ENCODE measurements around the gene IQSEC1. TPM values are rescaled to one million over a fixed set of nuclear protein-coding genes. Genes with fewer than 3 reads are reported as not detected.

Gene IQSEC1
- total and polyA plus RNA-seq, 2 donors, result 9.4 to 21.9 TPM

GRCh38 chr3:13088028-13089006, 15.1 kb upstream of the IQSEC1 start:
- Histone ChIP-seq H3K4me3 (ENCODE audit: low read length in 2 of 2) (no peak overlapping the region), H3K4me1 (ENCODE audit: control insufficient read depth in 2 of 2, insufficient read depth in 2 of 2, low read length in 2 of 2) (peaks cover 5 to 23% of the 10 kb centered on the region in 2 donors), H3K27me3 (ENCODE audit: control insufficient read depth in 2 of 2, insufficient read depth in 1 of 2, low read length in 1 of 2) (no peaks in the 10 kb centered on the region), H3K36me3 (ENCODE audit: control insufficient read depth in 2 of 2, insufficient read depth in 2 of 2, low read length in 1 of 2) (no peaks in the 10 kb centered on the region), H3K27ac (ENCODE audit: low read depth in 1 of 2, low read length in 1 of 2) (no peak overlapping the region), H3K9me3 (ENCODE audit: control insufficient read depth in 2 of 2, insufficient read depth in 1 of 2, low read length in 1 of 2) (peaks cover 0 to 1% of the 10 kb centered on the region in 2 donors)
- DNase-seq (ENCODE audit: low read depth in 6 of 9, low spot score in 9 of 9), result no peak
- WGBS, result 82% methylated on average over 14 of the region's 14 CpGs

- WGBS, result 53% methylated on average over 11 of the region's 11 CpGs
Observed at GRCh38 chr3:13087320-13087990, 14.2 kb upstream of the IQSEC1 start.

DNA sequence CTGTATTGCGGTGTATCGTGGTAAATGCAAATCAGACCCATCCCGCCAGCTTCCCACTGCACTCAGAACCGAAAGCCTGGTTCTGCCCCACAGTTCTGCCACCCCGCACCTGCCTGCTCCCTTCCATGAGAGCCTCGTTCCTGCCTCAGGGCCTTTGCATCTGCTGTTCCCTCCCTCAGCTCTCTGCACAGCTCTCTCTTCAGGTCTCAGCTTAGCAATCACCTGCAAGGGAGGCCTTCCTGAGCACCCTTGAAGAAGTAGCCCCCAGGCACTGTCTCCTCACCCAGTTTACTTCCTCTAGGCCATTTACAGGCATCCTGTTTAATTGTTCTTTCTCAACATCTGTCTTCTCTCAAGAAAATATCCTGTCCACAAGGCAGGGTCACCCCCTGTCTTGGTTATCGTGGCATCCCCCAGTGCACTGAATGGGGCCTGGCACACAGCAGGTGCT, 13.3 kb upstream of the IQSEC1 start:
- Histone ChIP-seq H3K9me3 (ENCODE audit: control insufficient read depth in 2 of 2, insufficient read depth in 1 of 2, low read length in 1 of 2) (peaks cover 0 to 1% of the 10 kb centered on the region in 2 donors), H3K36me3 (ENCODE audit: control insufficient read depth in 2 of 2, insufficient read depth in 2 of 2, low read length in 1 of 2) (no peaks in the 10 kb centered on the region), H3K27me3 (ENCODE audit: control insufficient read depth in 2 of 2, insufficient read depth in 1 of 2, low read length in 1 of 2) (no peaks in the 10 kb centered on the region), H3K4me3 (ENCODE audit: low read length in 2 of 2) (no peak overlapping the region), H3K4me1 (ENCODE audit: control insufficient read depth in 2 of 2, insufficient read depth in 2 of 2, low read length in 2 of 2) (peaks cover 5 to 23% of the 10 kb centered on the region in 2 donors), H3K27ac (ENCODE audit: low read depth in 1 of 2, low read length in 1 of 2) (no peak overlapping the region)
- WGBS, result 84% methylated on average over 7 of the region's 7 CpGs
- no peak for DNase-seq (ENCODE audit: low read depth in 6 of 9, low spot score in 9 of 9)

More at GRCh38 chr3:13087320-13087990, 14.2 kb upstream of the IQSEC1 start:
- H3K9me3 ChIP-seq (ENCODE audit: control insufficient read depth in 2 of 2, insufficient read depth in 1 of 2, low read length in 1 of 2), result peaks cover 0 to 1% of the 10 kb centered on the region in 2 donors
- no peak for DNase-seq (ENCODE audit: low read depth in 6 of 9, low spot score in 9 of 9)
- no peaks in the 10 kb centered on the region for H3K27me3 ChIP-seq (ENCODE audit: control insufficient read depth in 2 of 2, insufficient read depth in 1 of 2, low read length in 1 of 2)
- no peak overlapping the region for H3K4me3 ChIP-seq (ENCODE audit: low read length in 2 of 2)
- H3K36me3 ChIP-seq (ENCODE audit: control insufficient read depth in 2 of 2, insufficient read depth in 2 of 2, low read length in 1 of 2), result no peaks in the 10 kb centered on the region
- peaks cover 5 to 28% of the 10 kb centered on the region in 2 donors for H3K4me1 ChIP-seq (ENCODE audit: control insufficient read depth in 2 of 2, insufficient read depth in 2 of 2, low read length in 2 of 2)
- no peak overlapping the region for H3K27ac ChIP-seq (ENCODE audit: low read depth in 1 of 2, low read length in 1 of 2)

DNA sequence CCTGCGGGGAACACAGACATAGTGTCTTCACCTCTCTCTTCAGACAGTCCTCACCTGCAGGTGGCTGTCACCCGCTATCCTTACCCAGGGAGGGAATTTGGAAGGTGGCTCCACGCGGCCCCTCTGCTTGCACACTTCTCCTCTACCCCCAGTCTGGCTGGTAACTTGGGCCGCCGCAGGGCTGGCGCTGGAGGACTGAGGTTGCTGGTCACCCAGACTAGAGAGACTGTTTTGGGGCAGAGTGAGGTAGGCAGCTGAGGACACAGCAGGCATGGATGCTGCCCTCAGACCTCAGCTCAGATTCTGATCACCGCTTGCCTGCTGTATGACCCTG, 12.6 kb upstream of the IQSEC1 start:
- H3K27me3 ChIP-seq (ENCODE audit: control insufficient read depth in 2 of 2, insufficient read depth in 1 of 2, low read length in 1 of 2), result no peaks in the 10 kb centered on the region
- peaks cover 5 to 23% of the 10 kb centered on the region in 2 donors for H3K4me1 ChIP-seq (ENCODE audit: control insufficient read depth in 2 of 2, insufficient read depth in 2 of 2, low read length in 2 of 2)
- no peak overlapping the region for H3K4me3 ChIP-seq (ENCODE audit: low read length in 2 of 2)
- H3K9me3 ChIP-seq (ENCODE audit: control insufficient read depth in 2 of 2, insufficient read depth in 1 of 2, low read length in 1 of 2), result peaks cover 0 to 1% of the 10 kb centered on the region in 2 donors
- H3K27ac ChIP-seq (ENCODE audit: low read depth in 1 of 2, low read length in 1 of 2), result no peak overlapping the region
- DNase-seq (ENCODE audit: low read depth in 6 of 9, low spot score in 9 of 9), result no peak
- no peaks in the 10 kb centered on the region for H3K36me3 ChIP-seq (ENCODE audit: control insufficient read depth in 2 of 2, insufficient read depth in 2 of 2, low read length in 1 of 2)
- 96% methylated on average over 8 of the region's 8 CpGs for WGBS

DNA sequence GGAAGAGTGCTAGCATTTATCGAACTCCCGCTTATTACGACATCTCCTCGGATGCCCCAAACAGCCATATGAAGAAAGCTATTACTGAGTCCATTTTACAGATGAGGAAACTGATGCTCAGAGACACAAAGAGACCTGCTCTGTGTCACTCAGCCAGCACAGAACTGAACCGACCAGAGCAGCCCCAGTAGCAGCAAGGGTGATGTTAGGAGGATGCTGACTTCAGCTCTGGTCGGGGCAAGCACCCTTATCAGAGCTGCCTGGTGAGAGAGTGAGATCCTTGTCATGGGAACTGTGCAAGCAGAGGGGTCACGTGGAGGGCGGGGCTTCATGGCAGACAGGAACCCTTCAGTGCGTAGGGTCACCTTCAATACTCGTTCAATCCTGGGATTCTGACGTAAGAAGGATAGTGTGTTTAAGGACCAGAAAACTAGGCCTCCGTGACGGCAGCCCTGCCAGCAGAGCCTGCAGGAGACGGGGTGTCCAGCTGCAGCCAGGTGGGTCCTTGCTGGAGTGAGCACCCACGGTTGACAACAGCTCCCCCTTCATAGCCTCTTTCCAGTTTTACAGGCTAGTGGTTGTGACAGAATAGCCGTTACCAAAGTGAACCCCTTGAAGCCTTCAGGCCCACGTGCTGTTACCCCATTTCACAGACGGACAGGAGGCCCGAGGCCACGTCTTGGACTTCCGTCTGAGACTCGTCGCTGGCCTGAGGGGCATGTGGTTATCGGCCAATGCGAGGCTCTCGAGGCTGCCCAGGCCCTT, 12.0 kb upstream of the IQSEC1 start:
- H3K27ac ChIP-seq (ENCODE audit: low read depth in 1 of 2, low read length in 1 of 2), result no peak overlapping the region
- no peaks in the 10 kb centered on the region for H3K27me3 ChIP-seq (ENCODE audit: control insufficient read depth in 2 of 2, insufficient read depth in 1 of 2, low read length in 1 of 2)
- DNase-seq (ENCODE audit: low read depth in 6 of 9, low spot score in 9 of 9), result no peak
- no peak overlapping the region for H3K4me3 ChIP-seq (ENCODE audit: low read length in 2 of 2)
- peaks cover 5 to 26% of the 10 kb centered on the region in 2 donors for H3K4me1 ChIP-seq (ENCODE audit: control insufficient read depth in 2 of 2, insufficient read depth in 2 of 2, low read length in 2 of 2)
- H3K36me3 ChIP-seq (ENCODE audit: control insufficient read depth in 2 of 2, insufficient read depth in 2 of 2, low read length in 1 of 2), result no peaks in the 10 kb centered on the region
- 96% methylated on average over 26 of the region's 26 CpGs for WGBS
- peaks cover 0 to under 1% of the 10 kb centered on the region in 2 donors for H3K9me3 ChIP-seq (ENCODE audit: control insufficient read depth in 2 of 2, insufficient read depth in 1 of 2, low read length in 1 of 2)

GRCh38 chr3:13083898-13084297, 10.7 kb upstream of the IQSEC1 start:
- H3K27me3 ChIP-seq (ENCODE audit: control insufficient read depth in 2 of 2, insufficient read depth in 1 of 2, low read length in 1 of 2), result no peaks in the 10 kb centered on the region
- H3K9me3 ChIP-seq (ENCODE audit: control insufficient read depth in 2 of 2, insufficient read depth in 1 of 2, low read length in 1 of 2), result peaks cover 0 to 4% of the 10 kb centered on the region in 2 donors
- no peak overlapping the region for H3K27ac ChIP-seq (ENCODE audit: low read depth in 1 of 2, low read length in 1 of 2)
- H3K36me3 ChIP-seq (ENCODE audit: control insufficient read depth in 2 of 2, insufficient read depth in 2 of 2, low read length in 1 of 2), result no peaks in the 10 kb centered on the region
- H3K4me1 ChIP-seq (ENCODE audit: control insufficient read depth in 2 of 2, insufficient read depth in 2 of 2, low read length in 2 of 2), result peaks cover 5 to 36% of the 10 kb centered on the region in 2 donors
- 73% methylated on average over 8 of the region's 8 CpGs for WGBS
- DNase-seq (ENCODE audit: low read depth in 6 of 9, low spot score in 9 of 9), result no peak
- H3K4me3 ChIP-seq (ENCODE audit: low read length in 2 of 2), result no peak overlapping the region

DNA sequence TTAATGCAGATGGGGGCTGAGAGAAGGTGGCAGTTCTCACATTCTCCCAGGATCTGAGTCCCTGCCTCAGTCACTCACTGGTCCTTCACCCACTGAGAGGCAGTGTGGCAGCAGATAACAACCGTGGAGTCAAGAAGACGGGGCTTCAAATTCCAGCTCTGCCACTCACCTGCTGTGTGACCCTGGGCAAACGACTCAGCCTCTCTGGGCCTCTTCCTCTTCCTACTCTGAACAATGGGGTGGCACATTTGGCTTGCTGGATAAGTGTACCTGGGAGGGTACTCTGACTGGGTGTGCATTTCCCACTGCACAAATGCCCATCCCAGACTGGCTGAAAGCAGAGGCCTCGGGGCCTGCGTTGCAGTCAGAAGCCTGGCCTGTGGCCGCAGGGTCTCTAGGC, 10.0 kb upstream of the IQSEC1 start:
- Histone ChIP-seq H3K4me1 (ENCODE audit: control insufficient read depth in 2 of 2, insufficient read depth in 2 of 2, low read length in 2 of 2) (peaks cover 10 to 41% of the 10 kb centered on the region in 2 donors), H3K27ac (ENCODE audit: low read depth in 1 of 2, low read length in 1 of 2) (no peak overlapping the region)

GRCh38 chr3:13082677-13083076, 9.4 kb upstream of the IQSEC1 start:
- Histone ChIP-seq H3K27ac (ENCODE audit: low read depth in 1 of 2, low read length in 1 of 2) (no peak overlapping the region), H3K9me3 (ENCODE audit: control insufficient read depth in 2 of 2, insufficient read depth in 1 of 2, low read length in 1 of 2) (peaks cover 0 to 5% of the 10 kb centered on the region in 2 donors), H3K4me3 (ENCODE audit: low read length in 2 of 2) (no peak overlapping the region), H3K4me1 (ENCODE audit: control insufficient read depth in 2 of 2, insufficient read depth in 2 of 2, low read length in 2 of 2) (peaks cover 16 to 41% of the 10 kb centered on the region in 2 donors), H3K27me3 (ENCODE audit: control insufficient read depth in 2 of 2, insufficient read depth in 1 of 2, low read length in 1 of 2) (no peaks in the 10 kb centered on the region), H3K36me3 (ENCODE audit: control insufficient read depth in 2 of 2, insufficient read depth in 2 of 2, low read length in 1 of 2) (no peaks in the 10 kb centered on the region)
- WGBS, result 97% methylated on average over 13 of the region's 13 CpGs
- no peak for DNase-seq (ENCODE audit: low read depth in 6 of 9, low spot score in 9 of 9)

More for the DNA sequence above, 10.0 kb upstream of the IQSEC1 start:
- H3K27me3 ChIP-seq (ENCODE audit: control insufficient read depth in 2 of 2, insufficient read depth in 1 of 2, low read length in 1 of 2), result no peaks in the 10 kb centered on the region
- DNase-seq (ENCODE audit: low read depth in 6 of 9, low spot score in 9 of 9), result no peak
- 97% methylated on average over 6 of the region's 6 CpGs for WGBS
- no peaks in the 10 kb centered on the region for H3K36me3 ChIP-seq (ENCODE audit: control insufficient read depth in 2 of 2, insufficient read depth in 2 of 2, low read length in 1 of 2)
- peaks cover 0 to 5% of the 10 kb centered on the region in 2 donors for H3K9me3 ChIP-seq (ENCODE audit: control insufficient read depth in 2 of 2, insufficient read depth in 1 of 2, low read length in 1 of 2)
- H3K4me3 ChIP-seq (ENCODE audit: low read length in 2 of 2), result no peak overlapping the region

Measured in thymus (tissue), 11 donors.